Measurements from ENCODE around the gene EXOC4.

Gene EXOC4

GRCh38 chr7:134016942-134017303 lies 764.0 kb downstream of the EXOC4 start:
- H3K4me3 ChIP-seq, result no peak overlapping the region
- H3K9me3 ChIP-seq (replicated peaks in 1 of 11), result no peaks in the 10 kb centered on the region
- TF ChIP-seq Cebpa-rat (IDR thresholded peaks at IDR 0.05), result no peak
- H3K4me2 ChIP-seq, result no peak overlapping the region
- no peak overlapping the region for H3K27ac ChIP-seq
- H3K36me3 ChIP-seq, result peaks cover 0 to 17% (median 0%) of the 10 kb centered on the region in 11 experiments; a peak in 3 of 22 replicates
- no peaks in the 10 kb centered on the region for H3K27me3 ChIP-seq
- no peaks in the 10 kb centered on the region for H3K4me1 ChIP-seq
- H3K9ac ChIP-seq, result no peak overlapping the region
- no peaks in the 10 kb centered on the region for H4K20me1 ChIP-seq

DNA sequence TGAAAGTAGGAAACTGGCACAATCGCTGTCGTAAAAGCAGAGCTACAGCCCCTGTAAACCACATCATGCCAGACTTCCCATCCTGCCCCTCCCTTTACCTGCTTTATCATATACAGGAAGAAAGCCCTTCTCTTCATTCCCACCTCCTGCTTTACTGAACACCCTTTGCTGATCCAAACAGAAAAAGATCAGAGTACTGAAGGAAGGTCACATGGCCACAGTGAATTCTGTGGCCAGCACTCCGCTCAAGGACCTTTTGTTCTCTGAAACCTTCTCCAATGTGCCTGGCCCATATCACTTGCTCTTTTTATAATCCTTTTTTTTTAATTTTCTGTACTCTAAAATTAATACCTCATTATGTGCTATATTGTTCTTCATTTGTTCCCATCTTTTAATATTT lies 765.4 kb downstream of the EXOC4 start:
- no peaks in the 10 kb centered on the region for H3K27me3 ChIP-seq
- H3K36me3 ChIP-seq, result peaks cover 0 to 15% (median 0%) of the 10 kb centered on the region in 11 experiments; a peak in 2 of 22 replicates
- H3K4me1 ChIP-seq, result no peaks in the 10 kb centered on the region
- TF ChIP-seq Cebpa-rat (IDR thresholded peaks at IDR 0.05), result no peak
- H3K27ac ChIP-seq, result no peak overlapping the region
- no peaks in the 10 kb centered on the region for H3K9me3 ChIP-seq (replicated peaks in 1 of 11)
- no peak overlapping the region for H3K9ac ChIP-seq
- no peak overlapping the region for H3K4me3 ChIP-seq
- H3K4me2 ChIP-seq, result no peak overlapping the region
- H4K20me1 ChIP-seq, result no peaks in the 10 kb centered on the region

- Histone ChIP-seq H3K4me1 (no peaks in the 10 kb centered on the region), H3K4me3 (no peak overlapping the region)
Observed at GRCh38 chr7:134019251-134019650, 766.4 kb downstream of the EXOC4 start.

GRCh38 chr7:134021836-134022235 lies 769.0 kb downstream of the EXOC4 start:
- no peak for TF ChIP-seq Cebpa-rat (IDR thresholded peaks at IDR 0.05)
- H3K27ac ChIP-seq, result no peak overlapping the region
- peaks cover 0 to 26% (median 0%) of the 10 kb centered on the region in 11 experiments; a peak in 4 of 22 replicates for H3K36me3 ChIP-seq
- no peak overlapping the region for H3K9ac ChIP-seq
- no peaks in the 10 kb centered on the region for H3K9me3 ChIP-seq (replicated peaks in 1 of 11)
- H3K4me3 ChIP-seq, result no peak overlapping the region
- H4K20me1 ChIP-seq, result no peaks in the 10 kb centered on the region
- H3K4me2 ChIP-seq, result no peak overlapping the region
- H3K4me1 ChIP-seq, result no peaks in the 10 kb centered on the region
- no peaks in the 10 kb centered on the region for H3K27me3 ChIP-seq

More at GRCh38 chr7:134019251-134019650, 766.4 kb downstream of the EXOC4 start:
- Histone ChIP-seq H3K9me3 (replicated peaks in 1 of 11) (no peaks in the 10 kb centered on the region), H3K27ac (no peak overlapping the region), H4K20me1 (no peaks in the 10 kb centered on the region), H3K4me2 (no peak overlapping the region), H3K27me3 (no peaks in the 10 kb centered on the region), H3K9ac (no peak overlapping the region), H3K36me3 (peaks cover 0 to 19% (median 0%) of the 10 kb centered on the region in 11 experiments; a peak in 2 of 22 replicates)
- TF ChIP-seq Cebpa-rat (IDR thresholded peaks at IDR 0.05), result no peak

- no peak overlapping the region for H3K4me3 ChIP-seq
- H3K9me3 ChIP-seq (replicated peaks in 1 of 11), result peaks cover 0 to 4% (median 0%) of the 10 kb centered on the region in 11 experiments; a peak in 1 of 22 replicates
- no peaks in the 10 kb centered on the region for H3K27me3 ChIP-seq
- H3K4me2 ChIP-seq, result no peak overlapping the region
- H3K27ac ChIP-seq, result no peak overlapping the region
- H3K4me1 ChIP-seq, result no peaks in the 10 kb centered on the region
- H4K20me1 ChIP-seq, result no peaks in the 10 kb centered on the region
- TF ChIP-seq Cebpa-rat (IDR thresholded peaks at IDR 0.05), result no peak
- peaks cover 0 to 29% (median 0%) of the 10 kb centered on the region in 11 experiments; a peak in 5 of 22 replicates for H3K36me3 ChIP-seq
- H3K9ac ChIP-seq, result no peak overlapping the region
Observed at GRCh38 chr7:134022286-134022911, 769.5 kb downstream of the EXOC4 start.

GRCh38 chr7:134024739-134025138 lies 771.9 kb downstream of the EXOC4 start:
- Histone ChIP-seq H3K9ac (no peak overlapping the region), H3K36me3 (peaks cover 0 to 45% (median 8%) of the 10 kb centered on the region in 11 experiments; a peak in 11 of 22 replicates), H4K20me1 (no peaks in the 10 kb centered on the region), H3K9me3 (replicated peaks in 1 of 11) (peaks cover 0 to 17% (median 8%) of the 10 kb centered on the region in 11 experiments; a peak in 15 of 22 replicates), H3K4me2 (no peak overlapping the region), H3K4me3 (no peak overlapping the region), H3K27ac (no peak overlapping the region), H3K4me1 (no peaks in the 10 kb centered on the region), H3K27me3 (no peaks in the 10 kb centered on the region)
- TF ChIP-seq Cebpa-rat (IDR thresholded peaks at IDR 0.05), result no peak

DNA sequence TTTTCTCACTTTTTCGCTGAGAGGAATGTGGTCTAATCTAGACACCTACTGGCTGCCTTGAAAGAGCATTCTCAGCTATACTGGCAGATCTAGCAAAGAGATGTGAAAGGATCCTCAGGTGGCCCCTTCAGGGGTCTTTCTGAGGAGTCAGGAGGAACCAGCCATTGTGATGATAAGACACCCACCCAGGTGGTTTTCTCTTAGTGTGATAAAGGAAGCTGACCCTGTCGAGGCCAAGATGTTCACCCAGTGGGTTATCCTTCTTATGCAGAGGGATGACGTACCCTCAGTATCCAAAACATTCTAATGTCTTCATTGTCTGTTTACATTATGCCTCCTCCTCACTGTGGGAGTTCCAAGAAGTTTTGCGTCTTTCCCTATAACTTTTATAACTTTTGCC lies 776.0 kb downstream of the EXOC4 start:
- H3K4me1 ChIP-seq, result no peaks in the 10 kb centered on the region
- no peak for TF ChIP-seq Cebpa-rat (IDR thresholded peaks at IDR 0.05)
- H3K9ac ChIP-seq, result no peak overlapping the region
- H3K27ac ChIP-seq, result no peak overlapping the region
- no peak overlapping the region for H3K4me3 ChIP-seq
- H4K20me1 ChIP-seq, result no peaks in the 10 kb centered on the region
- H3K9me3 ChIP-seq (replicated peaks in 1 of 11), result peaks cover 0 to 24% (median 15%) of the 10 kb centered on the region in 11 experiments; a peak in 18 of 22 replicates
- no peaks in the 10 kb centered on the region for H3K27me3 ChIP-seq
- H3K4me2 ChIP-seq, result no peak overlapping the region
- H3K36me3 ChIP-seq, result peaks cover 0 to 47% (median 15%) of the 10 kb centered on the region in 11 experiments; a peak in 11 of 22 replicates

DNA sequence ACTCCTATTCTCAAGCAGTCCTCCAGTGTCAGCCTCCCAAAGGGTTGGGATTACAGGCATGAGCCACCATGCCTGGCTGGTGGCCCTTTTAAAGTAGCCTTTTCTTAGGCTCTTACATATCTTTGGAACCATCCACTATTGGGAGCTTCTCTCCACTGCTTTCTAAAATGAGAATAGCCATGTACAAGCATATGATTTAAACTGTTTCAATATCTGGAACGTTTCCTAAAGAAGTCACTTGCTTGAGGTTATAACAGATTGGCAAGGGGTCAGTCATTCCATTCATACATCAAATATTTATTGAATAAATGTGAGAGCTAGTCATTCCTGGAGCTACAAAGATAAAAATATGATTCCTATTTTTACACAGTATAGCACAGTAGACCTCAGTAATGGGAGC lies 776.9 kb downstream of the EXOC4 start:
- no peak overlapping the region for H3K4me3 ChIP-seq
- no peak for TF ChIP-seq Cebpa-rat (IDR thresholded peaks at IDR 0.05)
- H3K27ac ChIP-seq, result no peak overlapping the region
- H3K36me3 ChIP-seq, result peaks cover 0 to 47% (median 15%) of the 10 kb centered on the region in 11 experiments; a peak in 11 of 22 replicates
- no peak overlapping the region for H3K4me2 ChIP-seq
- no peaks in the 10 kb centered on the region for H3K27me3 ChIP-seq
- H4K20me1 ChIP-seq, result no peaks in the 10 kb centered on the region
- peaks cover 0 to 24% (median 15%) of the 10 kb centered on the region in 11 experiments; a peak in 18 of 22 replicates for H3K9me3 ChIP-seq (replicated peaks in 1 of 11)
- no peak overlapping the region for H3K9ac ChIP-seq
- H3K4me1 ChIP-seq, result no peaks in the 10 kb centered on the region

DNA sequence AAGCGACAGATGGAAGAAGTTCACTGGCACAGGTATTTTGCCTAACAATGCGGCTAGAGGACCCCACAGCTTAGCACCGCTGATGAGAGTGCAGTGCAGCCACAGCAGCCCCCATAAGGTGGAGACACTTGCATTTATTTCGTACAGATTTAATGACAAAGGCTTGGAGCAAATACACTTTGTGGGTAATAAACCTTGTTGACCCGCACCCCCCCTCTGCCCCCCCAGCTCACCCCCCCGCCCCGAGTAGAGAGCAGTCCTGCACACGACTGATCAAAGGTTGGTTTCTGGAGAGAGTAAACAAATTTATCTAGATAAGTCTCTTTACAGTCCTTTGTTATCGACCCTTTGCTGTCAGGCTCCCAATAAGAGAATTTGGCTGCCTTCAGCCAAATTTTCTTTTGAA lies 777.6 kb downstream of the EXOC4 start:
- Histone ChIP-seq H3K27ac (no peak overlapping the region), H3K4me1 (no peaks in the 10 kb centered on the region), H3K4me2 (no peak overlapping the region), H3K36me3 (peaks cover 0 to 45% (median 15%) of the 10 kb centered on the region in 11 experiments; a peak in 11 of 22 replicates), H3K9ac (no peak overlapping the region), H3K9me3 (replicated peaks in 1 of 11) (peaks cover 0 to 24% (median 15%) of the 10 kb centered on the region in 11 experiments; a peak in 18 of 22 replicates), H4K20me1 (no peaks in the 10 kb centered on the region), H3K4me3 (no peak overlapping the region), H3K27me3 (no peaks in the 10 kb centered on the region)
- TF ChIP-seq Cebpa-rat (IDR thresholded peaks at IDR 0.05), result no peak
